HepG2 (cell line): Measurements from ENCODE around the gene TARBP2. TPM values are rescaled to one million over a fixed set of nuclear protein-coding genes. Genes with fewer than 3 reads are reported as not detected.

ENCODE experiments used
- ARID2 ChIP-seq: sonication (generic); formaldehyde crosslinking; IDR thresholded peaks from 2 replicates; pipeline ENCODE4 v1.8.1; 2022; ENCODE audit warnings: mild to moderate bottlenecking, missing genetic modification reagents, borderline replicate concordance
- ATF7 ChIP-seq, 2 experiments: fragments of 450-650 bp in 1 of 2; sonication (generic) in 1 of 2; formaldehyde crosslinking in 1 of 2; IDR thresholded peaks; 2 replicates each; pipeline versions ENCODE4 v1.4.0 to v1.6.1; 2016 to 2020; ENCODE audit warnings: antibody characterized with exemption in 1 of 2, mild to moderate bottlenecking in 1 of 2, missing genetic modification reagents in 1 of 2
- DMAP1 ChIP-seq: IDR thresholded peaks from 2 replicates; pipeline ENCODE4 v1.6.1; 2016
- ELF4 ChIP-seq: sonication (generic); formaldehyde crosslinking; IDR thresholded peaks from 2 replicates; pipeline ENCODE4 v1.5.0; 2020; ENCODE audit warnings: missing genetic modification reagents, mild to moderate bottlenecking, moderate library complexity, borderline replicate concordance
- IRF2 ChIP-seq: IDR thresholded peaks from 2 replicates; pipeline ENCODE4 v1.6.1; 2018; ENCODE audit warnings: missing genetic modification reagents, missing compliant biosample characterization
- PAF1 ChIP-seq: IDR thresholded peaks from 2 replicates; pipeline ENCODE4 v1.6.1; 2016; ENCODE audit warnings: missing genetic modification reagents, missing compliant biosample characterization
- SOX6 ChIP-seq, 2 experiments: fragments of 450-650 bp in 1 of 2; sonication (generic) in 1 of 2; formaldehyde crosslinking in 1 of 2; IDR thresholded peaks; 2 replicates each; pipeline versions ENCODE4 v1.4.0 to v1.6.1; 2017 to 2020; ENCODE audit warnings: antibody characterized with exemption in 1 of 2, mild to moderate bottlenecking in 1 of 2, missing genetic modification reagents in 1 of 2
- TEAD2 ChIP-seq: sonication (generic); formaldehyde crosslinking; IDR thresholded peaks from 2 replicates; pipeline ENCODE4 v1.9.0; 2021; ENCODE audit warnings: missing genetic modification reagents
- ZC3H13 ChIP-seq: sonication (generic); formaldehyde crosslinking; IDR thresholded peaks from 2 replicates; pipeline ENCODE4 v1.8.1; 2023; ENCODE audit warnings: mild to moderate bottlenecking, missing genetic modification reagents, moderate library complexity
- ZFP37 ChIP-seq: sonication (generic); formaldehyde crosslinking; IDR thresholded peaks from 2 replicates; pipeline ENCODE4 v1.4.0; 2020; ENCODE audit warnings: missing genetic modification reagents, borderline replicate concordance
- ZNF138 ChIP-seq: sonication (generic); formaldehyde crosslinking; IDR thresholded peaks from 2 replicates; pipeline ENCODE4 v1.5.0; 2020; ENCODE audit warnings: mild to moderate bottlenecking, low read depth, missing genetic modification reagents
- ZNF460 ChIP-seq: sonication (generic); formaldehyde crosslinking; IDR thresholded peaks from 2 replicates; pipeline ENCODE4 v1.5.1; 2020; ENCODE audit warnings: missing genetic modification reagents, mild to moderate bottlenecking, borderline replicate concordance
- ZNF510 ChIP-seq: sonication (generic); formaldehyde crosslinking; IDR thresholded peaks from 2 replicates; pipeline ENCODE4 v1.4.0; 2020; ENCODE audit warnings: low read depth, mild to moderate bottlenecking, missing genetic modification reagents
- ZNF749 ChIP-seq: sonication (generic); formaldehyde crosslinking; IDR thresholded peaks from 2 replicates; pipeline ENCODE4 v1.8.0; 2022; ENCODE audit warnings: mild to moderate bottlenecking, missing genetic modification reagents, moderate library complexity, borderline replicate concordance
- polyA plus RNA-seq, 8 experiments: library from polyadenylated mRNA; depleted of rRNA in 3 of 8; stranded (reverse) in 7 of 8; unstranded in 1 of 8; fragments of >200 nt; fragmentation: Illumina TruSeq in 4 of 8; extraction: Trizol in 4 of 8; gene quantifications; 2 replicates each; pipeline versions ENCODE4 v1.2.1 to v1.2.3, GENCODE V29; 2011 to 2016; ENCODE audit warnings: low read depth in 4 of 8, missing spikeins in 1 of 8, mixed read lengths in 1 of 8; ENCODE audit not compliant: insufficient read depth in 1 of 8
- total RNA-seq, 5 experiments: library from RNA; depleted of rRNA; stranded (reverse); fragments of >200 nt; fragmentation: Illumina TruSeq; extraction: Trizol; gene quantifications; 2 replicates each; pipeline ENCODE4 v1.2.3, GENCODE V29; 2016; ENCODE audit warnings: low read depth in 1 of 5
- TF ChIP-seq, protein P1 (sequence below): sonication (generic); formaldehyde crosslinking; IDR thresholded peaks from 2 replicates; pipeline ENCODE4; 2020; ENCODE audit warnings: missing genetic modification reagents, mild to moderate bottlenecking, borderline replicate concordance
- TF ChIP-seq, protein P2 (sequence below): sonication (generic); formaldehyde crosslinking; IDR thresholded peaks from 2 replicates; pipeline ENCODE4 v1.8.0; 2022; ENCODE audit warnings: low read depth, missing genetic modification reagents
- TF ChIP-seq, protein P3 (sequence below): sonication (generic); formaldehyde crosslinking; IDR thresholded peaks from 2 replicates; pipeline ENCODE4 v1.5.0; 2020; ENCODE audit warnings: mild to moderate bottlenecking, missing genetic modification reagents, moderate library complexity
- TF ChIP-seq, protein P4 (sequence below): sonication (generic); formaldehyde crosslinking; IDR thresholded peaks from 2 replicates; pipeline ENCODE4 v1.5.0; 2020; ENCODE audit warnings: missing genetic modification reagents
- TF ChIP-seq, protein P5 (sequence below): sonication (generic); formaldehyde crosslinking; IDR thresholded peaks from 2 replicates; pipeline ENCODE4 v1.5.0; 2020; ENCODE audit warnings: mild to moderate bottlenecking, missing genetic modification reagents

The TARBP2 gene
- total and polyA plus RNA-seq, 2 of the 13 experiments (the other 11 are each of a cell fraction or from before 2014, with no cell fraction given) = 47.0 to 55.5 TPM

DNA sequence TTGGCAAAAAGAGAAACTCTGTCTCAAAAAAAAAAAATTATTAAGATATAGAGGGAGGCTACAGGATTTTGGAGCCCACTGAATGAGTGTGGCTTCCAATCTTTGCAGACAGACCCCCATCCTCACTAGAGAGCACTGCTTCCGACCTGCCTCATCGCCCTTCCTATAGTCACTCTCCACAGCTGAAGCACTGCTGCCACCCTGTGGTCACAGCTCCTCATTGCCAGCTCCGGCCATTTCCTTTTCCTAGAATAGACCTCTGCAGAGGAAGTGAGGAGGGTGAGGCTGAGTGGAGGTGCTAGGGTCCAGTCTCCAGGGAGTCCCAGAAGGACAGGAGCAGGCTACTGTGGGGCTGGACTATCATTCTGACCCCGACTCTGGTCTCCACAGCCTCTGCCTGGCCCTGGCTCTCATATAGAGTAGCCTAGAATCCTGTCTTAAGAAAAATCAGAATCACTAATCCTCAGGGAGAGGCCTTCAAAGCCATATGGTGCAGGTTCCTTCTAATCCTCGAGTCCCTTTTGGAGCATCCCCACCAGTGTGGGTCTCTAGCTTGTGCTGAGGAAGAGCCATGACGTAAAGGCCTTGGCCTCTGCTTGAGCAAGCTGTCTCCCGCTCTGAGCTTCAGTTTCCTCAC lies 7.6 kb downstream of the TARBP2 start (continued):
- TF ChIP-seq, protein P1, sequence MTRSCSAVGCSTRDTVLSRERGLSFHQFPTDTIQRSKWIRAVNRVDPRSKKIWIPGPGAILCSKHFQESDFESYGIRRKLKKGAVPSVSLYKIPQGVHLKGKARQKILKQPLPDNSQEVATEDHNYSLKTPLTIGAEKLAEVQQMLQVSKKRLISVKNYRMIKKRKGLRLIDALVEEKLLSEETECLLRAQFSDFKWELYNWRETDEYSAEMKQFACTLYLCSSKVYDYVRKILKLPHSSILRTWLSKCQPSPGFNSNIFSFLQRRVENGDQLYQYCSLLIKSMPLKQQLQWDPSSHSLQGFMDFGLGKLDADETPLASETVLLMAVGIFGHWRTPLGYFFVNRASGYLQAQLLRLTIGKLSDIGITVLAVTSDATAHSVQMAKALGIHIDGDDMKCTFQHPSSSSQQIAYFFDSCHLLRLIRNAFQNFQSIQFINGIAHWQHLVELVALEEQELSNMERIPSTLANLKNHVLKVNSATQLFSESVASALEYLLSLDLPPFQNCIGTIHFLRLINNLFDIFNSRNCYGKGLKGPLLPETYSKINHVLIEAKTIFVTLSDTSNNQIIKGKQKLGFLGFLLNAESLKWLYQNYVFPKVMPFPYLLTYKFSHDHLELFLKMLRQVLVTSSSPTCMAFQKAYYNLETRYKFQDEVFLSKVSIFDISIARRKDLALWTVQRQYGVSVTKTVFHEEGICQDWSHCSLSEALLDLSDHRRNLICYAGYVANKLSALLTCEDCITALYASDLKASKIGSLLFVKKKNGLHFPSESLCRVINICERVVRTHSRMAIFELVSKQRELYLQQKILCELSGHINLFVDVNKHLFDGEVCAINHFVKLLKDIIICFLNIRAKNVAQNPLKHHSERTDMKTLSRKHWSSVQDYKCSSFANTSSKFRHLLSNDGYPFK (CRISPR knock-in tag) = no peak
- TF ChIP-seq ZNF460 (CRISPR knock-in tag) = no peak
- no peak for TF ChIP-seq ELF4 (CRISPR knock-in tag)
- TF ChIP-seq ARID2 = no peak
- TF ChIP-seq, protein P2, sequence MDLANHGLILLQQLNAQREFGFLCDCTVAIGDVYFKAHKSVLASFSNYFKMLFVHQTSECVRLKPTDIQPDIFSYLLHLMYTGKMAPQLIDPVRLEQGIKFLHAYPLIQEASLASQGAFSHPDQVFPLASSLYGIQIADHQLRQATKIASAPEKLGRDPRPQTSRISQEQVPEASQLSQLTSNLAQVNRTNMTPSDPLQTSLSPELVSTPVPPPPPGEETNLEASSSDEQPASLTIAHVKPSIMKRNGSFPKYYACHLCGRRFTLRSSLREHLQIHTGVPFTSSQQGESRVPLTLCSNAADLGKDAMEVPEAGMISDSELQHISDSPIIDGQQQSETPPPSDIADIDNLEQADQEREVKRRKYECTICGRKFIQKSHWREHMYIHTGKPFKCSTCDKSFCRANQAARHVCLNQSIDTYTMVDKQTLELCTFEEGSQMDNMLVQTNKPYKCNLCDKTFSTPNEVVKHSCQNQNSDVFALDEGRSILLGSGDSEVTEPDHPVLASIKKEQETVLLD (CRISPR knock-in tag) = no peak
- TF ChIP-seq ATF7 (IDR thresholded peaks at IDR 0.05) = no peak
- no peak for TF ChIP-seq ATF7 (CRISPR knock-in tag; IDR thresholded peaks at IDR 0.05)
- no peak for TF ChIP-seq ZNF749 (CRISPR knock-in tag)
- TF ChIP-seq, protein P3, sequence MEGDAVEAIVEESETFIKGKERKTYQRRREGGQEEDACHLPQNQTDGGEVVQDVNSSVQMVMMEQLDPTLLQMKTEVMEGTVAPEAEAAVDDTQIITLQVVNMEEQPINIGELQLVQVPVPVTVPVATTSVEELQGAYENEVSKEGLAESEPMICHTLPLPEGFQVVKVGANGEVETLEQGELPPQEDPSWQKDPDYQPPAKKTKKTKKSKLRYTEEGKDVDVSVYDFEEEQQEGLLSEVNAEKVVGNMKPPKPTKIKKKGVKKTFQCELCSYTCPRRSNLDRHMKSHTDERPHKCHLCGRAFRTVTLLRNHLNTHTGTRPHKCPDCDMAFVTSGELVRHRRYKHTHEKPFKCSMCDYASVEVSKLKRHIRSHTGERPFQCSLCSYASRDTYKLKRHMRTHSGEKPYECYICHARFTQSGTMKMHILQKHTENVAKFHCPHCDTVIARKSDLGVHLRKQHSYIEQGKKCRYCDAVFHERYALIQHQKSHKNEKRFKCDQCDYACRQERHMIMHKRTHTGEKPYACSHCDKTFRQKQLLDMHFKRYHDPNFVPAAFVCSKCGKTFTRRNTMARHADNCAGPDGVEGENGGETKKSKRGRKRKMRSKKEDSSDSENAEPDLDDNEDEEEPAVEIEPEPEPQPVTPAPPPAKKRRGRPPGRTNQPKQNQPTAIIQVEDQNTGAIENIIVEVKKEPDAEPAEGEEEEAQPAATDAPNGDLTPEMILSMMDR = peak; percentile 96
- TF ChIP-seq ZC3H13 (CRISPR knock-in tag) = no peak
- no peak for TF ChIP-seq ZFP37 (CRISPR knock-in tag)
- TF ChIP-seq TEAD2 (CRISPR knock-in tag) = no peak
- TF ChIP-seq, protein P4, sequence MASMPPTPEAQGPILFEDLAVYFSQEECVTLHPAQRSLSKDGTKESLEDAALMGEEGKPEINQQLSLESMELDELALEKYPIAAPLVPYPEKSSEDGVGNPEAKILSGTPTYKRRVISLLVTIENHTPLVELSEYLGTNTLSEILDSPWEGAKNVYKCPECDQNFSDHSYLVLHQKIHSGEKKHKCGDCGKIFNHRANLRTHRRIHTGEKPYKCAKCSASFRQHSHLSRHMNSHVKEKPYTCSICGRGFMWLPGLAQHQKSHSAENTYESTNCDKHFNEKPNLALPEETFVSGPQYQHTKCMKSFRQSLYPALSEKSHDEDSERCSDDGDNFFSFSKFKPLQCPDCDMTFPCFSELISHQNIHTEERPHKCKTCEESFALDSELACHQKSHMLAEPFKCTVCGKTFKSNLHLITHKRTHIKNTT (CRISPR knock-in tag) = no peak
- peak; percentile 54; the same call in 1 of the 2 replicates for TF ChIP-seq IRF2
- no peak for TF ChIP-seq SOX6 (IDR thresholded peaks at IDR 0.05)
- 0 out of 2 replicates have a peak, but pooled peaks have one; percentile 10 for TF ChIP-seq SOX6 (CRISPR knock-in tag; IDR thresholded peaks at IDR 0.05)
- TF ChIP-seq, protein P5, sequence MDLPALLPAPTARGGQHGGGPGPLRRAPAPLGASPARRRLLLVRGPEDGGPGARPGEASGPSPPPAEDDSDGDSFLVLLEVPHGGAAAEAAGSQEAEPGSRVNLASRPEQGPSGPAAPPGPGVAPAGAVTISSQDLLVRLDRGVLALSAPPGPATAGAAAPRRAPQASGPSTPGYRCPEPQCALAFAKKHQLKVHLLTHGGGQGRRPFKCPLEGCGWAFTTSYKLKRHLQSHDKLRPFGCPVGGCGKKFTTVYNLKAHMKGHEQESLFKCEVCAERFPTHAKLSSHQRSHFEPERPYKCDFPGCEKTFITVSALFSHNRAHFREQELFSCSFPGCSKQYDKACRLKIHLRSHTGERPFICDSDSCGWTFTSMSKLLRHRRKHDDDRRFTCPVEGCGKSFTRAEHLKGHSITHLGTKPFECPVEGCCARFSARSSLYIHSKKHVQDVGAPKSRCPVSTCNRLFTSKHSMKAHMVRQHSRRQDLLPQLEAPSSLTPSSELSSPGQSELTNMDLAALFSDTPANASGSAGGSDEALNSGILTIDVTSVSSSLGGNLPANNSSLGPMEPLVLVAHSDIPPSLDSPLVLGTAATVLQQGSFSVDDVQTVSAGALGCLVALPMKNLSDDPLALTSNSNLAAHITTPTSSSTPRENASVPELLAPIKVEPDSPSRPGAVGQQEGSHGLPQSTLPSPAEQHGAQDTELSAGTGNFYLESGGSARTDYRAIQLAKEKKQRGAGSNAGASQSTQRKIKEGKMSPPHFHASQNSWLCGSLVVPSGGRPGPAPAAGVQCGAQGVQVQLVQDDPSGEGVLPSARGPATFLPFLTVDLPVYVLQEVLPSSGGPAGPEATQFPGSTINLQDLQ (CRISPR knock-in tag) = no peak
- TF ChIP-seq PAF1 (CRISPR knock-in tag) = no peak
- TF ChIP-seq ZNF138 (CRISPR knock-in tag) = no peak
- no peak for TF ChIP-seq ZNF510 (CRISPR knock-in tag)
- no peak for TF ChIP-seq DMAP1
